ENCODE data around the gene MBP.

DNA sequence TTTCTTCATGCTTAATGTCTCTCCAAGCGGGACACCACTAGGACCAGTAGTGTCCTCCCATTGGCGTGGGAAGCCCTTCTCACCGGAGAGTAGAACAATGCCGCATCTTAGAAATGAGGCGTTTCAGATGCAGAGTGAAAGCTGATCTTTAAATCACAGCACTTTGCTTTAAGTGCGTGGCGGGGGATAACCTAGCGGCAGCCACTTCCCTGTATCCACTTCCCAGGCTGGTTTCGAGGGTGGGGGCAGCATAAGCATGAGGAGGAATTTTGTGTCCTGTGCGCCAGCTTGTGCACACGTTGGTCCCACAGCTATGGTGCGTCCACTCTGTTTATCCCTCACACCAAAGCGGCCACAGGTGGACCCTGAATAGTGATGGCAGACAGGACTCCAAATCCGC is 63.1 kb downstream of the MBP start:
- TF ChIP-seq, protein P1, sequence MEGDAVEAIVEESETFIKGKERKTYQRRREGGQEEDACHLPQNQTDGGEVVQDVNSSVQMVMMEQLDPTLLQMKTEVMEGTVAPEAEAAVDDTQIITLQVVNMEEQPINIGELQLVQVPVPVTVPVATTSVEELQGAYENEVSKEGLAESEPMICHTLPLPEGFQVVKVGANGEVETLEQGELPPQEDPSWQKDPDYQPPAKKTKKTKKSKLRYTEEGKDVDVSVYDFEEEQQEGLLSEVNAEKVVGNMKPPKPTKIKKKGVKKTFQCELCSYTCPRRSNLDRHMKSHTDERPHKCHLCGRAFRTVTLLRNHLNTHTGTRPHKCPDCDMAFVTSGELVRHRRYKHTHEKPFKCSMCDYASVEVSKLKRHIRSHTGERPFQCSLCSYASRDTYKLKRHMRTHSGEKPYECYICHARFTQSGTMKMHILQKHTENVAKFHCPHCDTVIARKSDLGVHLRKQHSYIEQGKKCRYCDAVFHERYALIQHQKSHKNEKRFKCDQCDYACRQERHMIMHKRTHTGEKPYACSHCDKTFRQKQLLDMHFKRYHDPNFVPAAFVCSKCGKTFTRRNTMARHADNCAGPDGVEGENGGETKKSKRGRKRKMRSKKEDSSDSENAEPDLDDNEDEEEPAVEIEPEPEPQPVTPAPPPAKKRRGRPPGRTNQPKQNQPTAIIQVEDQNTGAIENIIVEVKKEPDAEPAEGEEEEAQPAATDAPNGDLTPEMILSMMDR (IDR thresholded peaks at IDR 0.05; ENCODE audit: extremely low read depth in 1 of 2, insufficient read depth in 1 of 2, low read depth in 1 of 2, low read length in 2 of 2), result no peak
- TF ChIP-seq EZH2 (IDR thresholded peaks at IDR 0.05; ENCODE audit: borderline replicate concordance, low read depth, low read length, severe bottlenecking), result no peak
- TF ChIP-seq POLR2AphosphoS5 (IDR thresholded peaks at IDR 0.05; ENCODE audit: insufficient read depth, low read depth, low read length), result no peak
- TF ChIP-seq GATA2 (IDR thresholded peaks at IDR 0.05; ENCODE audit: insufficient read depth, insufficient read length, low read depth, low read length), result no peak
- TF ChIP-seq POLR2A (IDR thresholded peaks at IDR 0.05; ENCODE audit: low read depth, low read length), result no peak

Measured in endothelial cell of umbilical vein (primary cell).